ENCODE measurements around the gene GPR15.
"Not testable (repeated sequence)": the region's sequence is repeated elsewhere in the genome, so short reads cannot be mapped to it uniquely, and the experiment has no call there.

The GPR15 gene

DNA sequence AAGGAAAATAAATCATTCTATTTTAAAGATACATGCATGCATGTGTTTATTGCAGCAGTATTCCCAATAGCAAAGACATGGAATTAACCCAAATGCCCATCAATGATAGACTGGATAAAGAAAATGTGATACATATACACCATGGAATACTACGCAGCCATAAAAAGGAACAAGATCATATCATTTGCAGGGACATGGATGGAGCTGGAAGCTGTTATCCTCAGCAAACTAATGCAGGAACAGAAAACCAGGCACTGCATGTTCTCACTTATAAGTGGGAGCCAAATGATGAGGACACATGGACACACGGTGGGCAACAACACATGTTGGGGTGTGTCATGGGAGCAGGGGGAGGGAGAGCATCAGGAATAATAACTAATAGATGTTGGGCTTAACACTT, 28.0 kb downstream of the GPR15 start:
- DNase-seq, result not testable (repeated sequence)

DNA sequence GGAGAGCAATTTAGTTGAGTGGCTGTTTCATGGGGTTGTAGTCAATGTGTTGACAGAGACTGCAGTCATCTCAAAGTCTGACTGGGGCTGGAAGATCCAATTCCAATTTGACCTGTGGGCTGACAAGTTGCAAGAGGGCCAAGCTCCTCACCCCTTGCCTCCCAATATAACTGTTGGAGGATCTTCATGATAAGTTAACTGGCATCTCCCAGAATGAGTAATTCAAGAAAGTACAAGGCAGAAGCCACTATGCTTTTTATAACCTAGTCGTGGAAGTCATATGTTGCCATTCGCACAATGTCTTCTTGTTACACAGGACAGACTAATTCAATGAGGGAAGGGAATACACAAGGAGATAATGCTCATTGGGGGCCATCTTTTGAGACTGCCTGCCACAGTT, 29.1 kb downstream of the GPR15 start:
- DNase-seq, result no peak

GRCh38 chr3:98561727-98562521, 30.1 kb downstream of the GPR15 start:
- no peak for DNase-seq

DNA sequence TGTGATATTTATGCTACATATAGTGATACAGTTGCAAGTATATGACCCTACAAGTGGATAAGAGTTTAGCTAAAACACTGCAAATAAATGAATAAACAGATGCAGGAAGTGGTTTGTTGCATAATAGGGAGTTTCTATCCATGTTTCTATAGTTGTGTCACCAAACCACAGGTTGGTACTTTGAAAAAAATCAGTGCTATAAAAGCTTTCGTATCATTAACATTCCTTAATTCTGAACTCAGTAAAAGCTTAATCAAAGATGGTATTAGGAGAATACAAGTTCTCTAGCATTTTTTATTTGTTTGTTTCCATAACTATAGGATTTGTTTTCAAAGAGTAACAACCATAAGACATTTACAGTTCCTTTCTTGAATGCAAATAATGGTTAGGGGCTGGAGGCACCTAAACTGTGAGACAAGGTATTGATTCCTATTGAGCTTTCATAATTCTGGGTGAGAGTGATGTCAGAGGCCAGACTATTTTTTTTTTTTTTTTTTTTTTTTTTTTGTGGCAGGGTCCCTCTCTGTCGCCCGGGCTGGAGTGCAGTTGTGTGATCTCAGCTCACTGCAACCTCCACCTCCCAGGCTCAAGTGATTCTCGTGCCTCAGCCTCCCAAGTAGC, 32.0 kb downstream of the GPR15 start:
- DNase-seq, result no peak

DNA sequence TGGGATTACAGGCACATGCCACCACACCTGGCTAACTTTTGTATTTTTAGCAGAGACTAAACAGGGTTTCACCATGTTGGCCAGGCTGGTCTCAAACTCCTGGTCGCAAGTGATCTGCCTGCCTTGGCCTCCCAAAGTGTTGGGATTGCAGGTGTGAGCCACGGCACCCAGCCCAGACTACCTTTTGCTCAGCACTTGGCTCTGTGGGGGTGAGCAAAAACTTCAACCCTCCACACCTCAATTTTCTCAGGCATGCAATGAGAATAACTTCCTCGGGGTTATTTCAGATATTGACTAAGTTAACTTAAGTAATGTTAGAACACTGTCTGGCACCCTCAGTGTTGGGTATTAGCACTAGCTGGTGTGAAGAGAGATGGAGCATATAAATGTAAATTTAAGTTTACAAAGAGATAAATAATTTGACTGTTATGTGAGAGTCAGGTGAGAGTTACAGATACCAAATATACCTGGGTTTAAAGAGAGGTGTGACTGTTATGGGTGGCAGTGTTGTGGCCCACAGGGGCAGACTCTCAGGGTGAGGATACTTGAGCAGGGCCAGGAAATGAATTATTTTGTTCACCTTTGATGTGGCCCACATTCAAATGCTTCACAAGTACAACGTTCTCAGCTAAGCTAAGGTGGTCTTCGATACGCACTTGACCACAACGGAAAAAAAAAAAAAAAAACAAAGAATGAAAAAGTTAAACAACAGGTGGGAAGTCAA, 32.7 kb downstream of the GPR15 start:
- DNase-seq, result no peak

- DNase-seq, result no peak
These were observed 33.5 kb downstream of the GPR15 start for GRCh38 chr3:98565237-98565643.

GRCh38 chr3:98565843-98566242, 34.1 kb downstream of the GPR15 start:
- DNase-seq, result no peak

DNA sequence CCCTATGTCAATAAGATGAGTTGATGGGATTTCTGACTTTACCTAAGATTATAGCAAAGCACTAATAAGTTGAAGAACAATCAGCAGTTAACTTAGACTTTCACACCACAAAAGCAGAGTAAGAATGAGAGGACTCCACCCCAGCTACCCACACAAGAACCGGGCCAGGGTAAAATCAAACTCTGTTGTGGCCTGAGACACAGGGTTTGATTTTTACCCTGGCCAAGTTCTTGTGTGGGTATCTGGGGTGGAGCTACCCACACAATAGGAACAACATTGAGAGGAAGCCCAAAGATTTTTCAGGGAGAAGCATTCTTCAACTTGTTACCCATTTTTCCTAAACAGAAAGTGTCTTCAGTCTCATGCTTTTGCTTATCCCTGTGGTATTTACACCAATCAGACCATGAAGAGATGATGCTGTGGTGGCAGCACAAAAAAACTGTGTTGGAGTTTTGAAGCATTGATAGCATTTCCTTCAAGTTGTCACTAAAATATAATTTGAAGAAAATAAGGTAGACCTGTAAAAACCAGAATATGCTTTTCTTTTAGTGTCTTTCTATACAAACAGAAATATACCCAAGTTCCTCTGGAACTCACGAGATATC, 36.0 kb downstream of the GPR15 start:
- no peak for DNase-seq

DNA sequence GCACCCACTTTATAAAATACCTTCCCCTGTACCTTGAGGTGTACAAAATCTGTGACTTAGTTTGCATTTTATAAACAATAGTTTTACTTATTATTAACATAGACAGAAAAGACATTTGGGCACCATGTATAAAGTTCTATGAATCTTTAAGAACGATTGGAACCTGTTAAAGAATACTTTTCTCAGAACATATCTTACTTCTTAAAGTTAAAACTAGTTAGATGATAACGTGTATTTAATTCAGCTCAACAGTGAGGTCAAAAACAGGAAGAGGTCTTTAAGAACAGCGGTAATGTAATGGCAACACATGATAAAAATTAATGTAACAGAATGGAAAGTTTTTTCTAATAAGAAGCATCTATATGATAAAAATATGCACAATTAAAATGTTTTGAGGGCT, 36.6 kb downstream of the GPR15 start:
- no peak for DNase-seq

DNA sequence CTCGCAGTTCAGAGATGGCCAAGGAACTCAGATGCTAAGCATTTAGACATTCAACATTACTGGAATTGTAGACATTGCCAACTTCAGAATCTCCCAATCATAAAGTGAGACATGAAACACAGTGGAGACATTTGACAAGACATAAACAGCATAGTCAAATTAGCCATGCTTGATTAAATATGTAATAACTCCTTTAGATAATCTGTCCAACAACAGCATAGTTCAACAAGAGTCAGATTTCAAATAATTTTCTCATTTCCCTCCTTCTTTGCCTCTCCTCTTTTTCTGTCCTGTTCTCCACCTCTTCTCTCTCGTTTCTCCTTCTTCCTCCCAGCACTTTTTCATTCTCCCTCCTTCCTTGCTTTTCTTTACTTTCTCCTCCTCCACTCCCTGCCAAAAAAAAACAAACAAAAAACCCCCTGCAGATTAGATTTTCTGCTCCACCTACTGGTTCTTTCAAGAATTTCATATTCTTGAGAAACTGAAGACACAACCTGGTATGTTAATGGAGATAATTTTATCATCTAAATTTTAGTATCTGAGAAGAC, 41.5 kb downstream of the GPR15 start:
- DNase-seq, result no peak

GRCh38 chr3:98574132-98574531, 42.4 kb downstream of the GPR15 start:
- DNase-seq, result no peak

DNA sequence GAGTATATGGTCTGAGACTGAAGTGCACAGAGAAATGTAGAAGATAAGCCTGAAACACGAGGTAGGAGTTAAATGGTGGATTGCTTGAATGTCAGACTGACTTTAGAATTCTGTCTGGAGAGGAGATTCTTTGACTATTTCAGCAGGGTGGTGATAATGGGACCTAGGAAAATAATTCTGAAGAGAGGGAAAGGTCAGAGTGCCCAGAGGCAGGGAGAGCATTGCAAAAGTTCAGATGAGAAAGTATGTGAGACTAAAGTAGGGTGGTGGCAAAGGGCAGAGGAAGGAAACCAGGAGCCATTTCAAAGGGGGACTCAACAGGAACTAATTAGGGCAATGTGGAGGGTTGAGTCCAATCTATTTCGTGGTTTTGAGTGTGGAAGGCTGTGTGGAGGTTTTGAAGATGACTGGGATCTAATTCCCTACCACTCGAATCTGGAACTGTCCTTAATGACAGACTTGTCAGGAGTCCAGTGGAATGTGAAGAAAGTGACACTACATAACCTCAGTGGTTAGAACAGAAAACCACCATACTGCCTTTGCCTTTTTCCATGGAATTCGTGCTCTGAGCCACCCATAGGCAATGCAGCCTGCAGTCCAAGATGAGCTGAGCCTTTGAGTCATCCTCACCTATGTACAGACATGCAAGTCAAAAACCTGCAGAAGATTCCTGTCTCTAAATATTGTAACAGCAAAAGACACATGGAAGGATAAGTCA, 45.6 kb downstream of the GPR15 start:
- no peak for DNase-seq

- DNase-seq, result no peak
These were observed 48.9 kb downstream of the GPR15 start for GRCh38 chr3:98580401-98581386.

DNA sequence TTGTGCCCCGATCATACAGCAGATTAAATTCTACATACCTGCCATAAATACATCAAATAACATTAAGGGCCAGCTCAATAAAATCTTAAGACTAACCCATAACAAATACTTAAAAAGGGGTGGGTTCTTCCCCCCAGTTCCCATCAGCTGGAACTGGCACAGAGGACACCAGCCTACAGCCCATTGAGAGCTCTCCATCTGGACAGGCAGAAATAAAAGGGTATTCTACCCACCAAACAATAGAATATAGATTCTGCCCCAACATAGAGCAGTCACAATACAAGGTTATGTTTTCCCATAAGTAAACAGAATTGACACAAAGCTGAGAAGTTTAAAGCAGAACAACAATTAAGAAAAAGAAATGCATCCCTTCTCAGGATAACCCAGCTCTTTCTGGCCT, 49.7 kb downstream of the GPR15 start:
- no peak for DNase-seq

- DNase-seq, result no peak
These were observed 50.3 kb downstream of the GPR15 start for GRCh38 chr3:98582042-98582441.

- DNase-seq, result no peak
These were observed 52.0 kb downstream of the GPR15 start for GRCh38 chr3:98583766-98584165.
